A673 (cell line): ENCODE results near the gene JHY. TPM values are rescaled to one million over a fixed set of nuclear protein-coding genes. Genes with fewer than 3 reads are reported as not detected.

ENCODE experiments used
- BruUV-seq: library from RNA; stranded (reverse); fragments of 400-500 nt; replicated peaks from 2 replicates; lab custom pipeline; 2021; lab: Mats Ljungman, UMichigan
- CTCF ChIA-PET: fragments of 300-600 bp; sonication (Branson Sonifier 250); formaldehyde crosslinking; loops from one replicate; lab custom pipeline; 2022; ENCODE audit warnings: antibody characterized with exemption; lab: Charles Lee
- POLR2A ChIA-PET: fragments of 300-600 bp; sonication (Branson Sonifier 250); formaldehyde crosslinking; loops from one replicate; lab custom pipeline; 2022; ENCODE audit warnings: antibody characterized with exemption; ENCODE audit not compliant: low non-redundant PET; lab: Charles Lee
- DNase-seq: peaks from one replicate; pipeline ENCODE4 v3.0.0-alpha.2; 2015; ENCODE audit warnings: low spot score
- H3K27ac ChIP-seq: fragments of 200-600 bp; sonication (generic); 2 replicates; pipeline ENCODE4 v1.5.1; 2016; ENCODE audit warnings: mixed run types, low read depth, mild to moderate bottlenecking, mixed read lengths, antibody characterized with exemption, low read length; ENCODE audit not compliant: poor library complexity, severe bottlenecking
- H3K27me3 ChIP-seq: fragments of 200-600 bp; sonication (generic); replicated peaks from 2 replicates; pipeline ENCODE4 v1.6.1; 2017; ENCODE audit warnings: mixed run types, low read depth, mild to moderate bottlenecking, mixed read lengths, antibody characterized with exemption, low read length; ENCODE audit not compliant: insufficient read depth, poor library complexity
- H3K36me3 ChIP-seq: fragments of 200-600 bp; sonication (generic); 2 replicates; pipeline ENCODE4 v1.6.1; 2016; ENCODE audit warnings: mixed run types, mild to moderate bottlenecking, mixed read lengths, antibody characterized with exemption, low read length; ENCODE audit not compliant: insufficient read depth, poor library complexity, severe bottlenecking
- H3K4me1 ChIP-seq: fragments of 200-600 bp; sonication (generic); 2 replicates; pipeline ENCODE4 v1.6.1; 2017; ENCODE audit warnings: mixed run types, mild to moderate bottlenecking, mixed read lengths, antibody characterized with exemption, low read length; ENCODE audit not compliant: insufficient read depth, poor library complexity, severe bottlenecking
- H3K4me3 ChIP-seq: fragments of 200-600 bp; sonication (generic); 2 replicates; pipeline ENCODE4 v1.5.1; 2016; ENCODE audit warnings: low read depth, mixed run types, mild to moderate bottlenecking, mixed read lengths, low read length; ENCODE audit not compliant: poor library complexity, severe bottlenecking
- H3K9me3 ChIP-seq: fragments of 200-600 bp; sonication (generic); 2 replicates; pipeline ENCODE4 v1.6.1; 2016; ENCODE audit warnings: mixed run types, low read depth, mild to moderate bottlenecking, mixed read lengths, antibody characterized with exemption, low read length; ENCODE audit not compliant: poor library complexity, severe bottlenecking
- EZH2 ChIP-seq: fragments of 200-600 bp; sonication (generic); IDR thresholded peaks from 2 replicates; pipeline ENCODE4 v1.6.1; 2017; ENCODE audit warnings: borderline replicate concordance, low read depth, mild to moderate bottlenecking, mixed read lengths, antibody characterized with exemption, low read length; ENCODE audit not compliant: poor library complexity, severe bottlenecking
- intact Hi-C: fragments of 100-400 bp; cut with micrococcal nuclease; formaldehyde crosslinking; loops from one replicate; pipeline ENCODE4 v1.10.0; 2022; ENCODE audit not compliant: unreplicated experiment
- total RNA-seq: library from RNA; stranded (reverse); gene quantifications from 2 replicates; pipeline ENCODE4 v1.2.3, GENCODE V29; 2021
- TF ChIP-seq, protein P1 (sequence below): fragments of 300-800, 200-600 bp; sonication (generic); conservative IDR thresholded peaks from 2 replicates; pipeline ENCODE4 v1.5.1; 2017; ENCODE audit warnings: low read depth, mild to moderate bottlenecking, antibody characterized with exemption, low read length, moderate library complexity, mixed read lengths

The JHY gene
- total RNA-seq, 1 experiment from 2014 or later, result 4.4 TPM

DNA sequence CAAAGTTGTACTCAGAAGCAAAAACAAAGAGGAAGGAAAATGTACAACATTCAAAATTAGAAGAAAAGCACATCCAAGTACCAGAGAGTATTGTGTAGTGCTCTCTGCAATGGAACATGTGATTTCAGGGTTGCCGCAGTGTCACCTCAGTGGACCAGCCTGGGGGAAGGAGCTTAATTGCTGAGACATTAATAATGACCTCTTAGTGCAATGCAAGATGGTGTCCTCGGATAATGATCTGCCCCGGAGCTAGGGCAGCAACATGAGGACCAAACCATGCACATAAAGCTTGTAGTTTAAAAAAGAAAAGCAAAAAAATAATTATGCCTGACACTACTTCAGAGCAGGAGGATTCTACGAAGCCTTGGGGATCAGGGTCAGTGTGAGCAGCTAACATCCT lies 11.3 kb upstream of the JHY start:
- Histone ChIP-seq H3K36me3 (no peaks in the 10 kb centered on the region), H3K27me3 (no peaks in the 10 kb centered on the region), H3K9me3 (no peaks in the 10 kb centered on the region), H3K4me3 (no peak overlapping the region), H3K27ac (no peak overlapping the region), H3K4me1 (no peaks in the 10 kb centered on the region)
- CTCF ChIA-PET, result no interaction called here
- POLR2A ChIA-PET, result no interaction called here
- no TSS peak for BruUV-seq
- TF ChIP-seq EZH2, result no peak
- TF ChIP-seq, protein P1, sequence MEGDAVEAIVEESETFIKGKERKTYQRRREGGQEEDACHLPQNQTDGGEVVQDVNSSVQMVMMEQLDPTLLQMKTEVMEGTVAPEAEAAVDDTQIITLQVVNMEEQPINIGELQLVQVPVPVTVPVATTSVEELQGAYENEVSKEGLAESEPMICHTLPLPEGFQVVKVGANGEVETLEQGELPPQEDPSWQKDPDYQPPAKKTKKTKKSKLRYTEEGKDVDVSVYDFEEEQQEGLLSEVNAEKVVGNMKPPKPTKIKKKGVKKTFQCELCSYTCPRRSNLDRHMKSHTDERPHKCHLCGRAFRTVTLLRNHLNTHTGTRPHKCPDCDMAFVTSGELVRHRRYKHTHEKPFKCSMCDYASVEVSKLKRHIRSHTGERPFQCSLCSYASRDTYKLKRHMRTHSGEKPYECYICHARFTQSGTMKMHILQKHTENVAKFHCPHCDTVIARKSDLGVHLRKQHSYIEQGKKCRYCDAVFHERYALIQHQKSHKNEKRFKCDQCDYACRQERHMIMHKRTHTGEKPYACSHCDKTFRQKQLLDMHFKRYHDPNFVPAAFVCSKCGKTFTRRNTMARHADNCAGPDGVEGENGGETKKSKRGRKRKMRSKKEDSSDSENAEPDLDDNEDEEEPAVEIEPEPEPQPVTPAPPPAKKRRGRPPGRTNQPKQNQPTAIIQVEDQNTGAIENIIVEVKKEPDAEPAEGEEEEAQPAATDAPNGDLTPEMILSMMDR, result no peak
- no peak for DNase-seq
- intact Hi-C loops, result no loop called here

DNA sequence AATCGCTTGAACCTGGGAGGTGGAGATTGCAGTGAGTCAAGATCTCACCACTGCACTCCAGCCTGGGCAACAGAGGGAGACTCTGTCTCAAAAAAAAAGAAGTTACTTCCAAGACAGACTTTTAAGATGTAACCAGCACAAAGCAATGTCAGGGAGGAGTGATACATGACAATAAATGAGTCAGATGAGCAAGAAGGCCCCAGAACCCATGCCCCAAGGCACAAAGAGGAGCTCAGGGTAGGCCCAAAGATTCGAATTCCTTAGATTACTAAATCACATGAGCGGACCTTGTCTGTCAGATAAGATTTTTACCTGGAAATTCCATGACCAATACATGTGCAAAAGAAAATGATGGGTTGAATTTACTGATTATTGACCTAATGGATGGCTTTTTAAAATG lies 10.5 kb upstream of the JHY start:
- DNase-seq, result no peak
- POLR2A ChIA-PET, result no interaction called here
- H3K36me3 ChIP-seq, result no peaks in the 10 kb centered on the region
- no peak for TF ChIP-seq EZH2
- TF ChIP-seq, protein P1, result no peak
- no peaks in the 10 kb centered on the region for H3K9me3 ChIP-seq
- CTCF ChIA-PET, result no interaction called here
- H3K4me1 ChIP-seq, result no peaks in the 10 kb centered on the region
- H3K27me3 ChIP-seq, result no peaks in the 10 kb centered on the region
- no peak overlapping the region for H3K27ac ChIP-seq
- no TSS peak for BruUV-seq
- intact Hi-C loops, result no loop called here
- no peak overlapping the region for H3K4me3 ChIP-seq

DNA sequence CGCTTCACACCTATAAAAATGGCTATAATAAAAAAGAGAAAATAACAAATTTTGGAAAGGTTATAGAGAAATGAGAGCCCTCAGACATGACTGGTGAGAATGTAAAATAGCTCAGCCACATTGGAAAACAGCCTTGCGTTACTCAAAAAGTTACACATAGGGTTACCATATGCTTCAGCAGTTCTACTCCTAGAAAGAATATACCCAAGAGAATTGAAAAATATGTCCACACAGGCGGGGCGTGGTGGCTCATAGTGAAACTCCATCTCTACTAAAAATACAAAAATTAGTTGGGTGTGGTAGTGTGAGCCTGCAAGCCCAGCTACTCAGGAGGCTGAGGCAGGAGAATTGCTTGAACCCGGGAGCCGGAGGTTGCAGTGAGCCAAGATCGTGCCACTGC lies 7.6 kb upstream of the JHY start:
- CTCF ChIA-PET, result no interaction called here
- TF ChIP-seq EZH2, result no peak
- TF ChIP-seq, protein P1, result no peak

More for the DNA sequence above, 7.6 kb upstream of the JHY start:
- H3K27me3 ChIP-seq, result no peaks in the 10 kb centered on the region
- intact Hi-C loops, result no loop called here
- DNase-seq, result no peak
- BruUV-seq, result no TSS peak
- no peak overlapping the region for H3K27ac ChIP-seq
- no peaks in the 10 kb centered on the region for H3K36me3 ChIP-seq
- H3K4me3 ChIP-seq, result no peak overlapping the region
- H3K4me1 ChIP-seq, result peaks cover 7% of the 10 kb centered on the region
- POLR2A ChIA-PET, result no interaction called here
- no peaks in the 10 kb centered on the region for H3K9me3 ChIP-seq
